Ovary (tissue), 9 donors: Measurements from ENCODE around the gene MYL10. TPM values are rescaled to one million over a fixed set of nuclear protein-coding genes. Genes with fewer than 3 reads are reported as not detected.

ENCODE experiments used
- DNase-seq, 5 donors: peaks; one replicate each; pipeline ENCODE4 v3.0.0-alpha.2; 2019 to 2020
- H3K27ac ChIP-seq, 2 donors: fragments of 200-600 bp; one replicate each; pipeline versions ENCODE4 v1.5.1 to v1.8.0; 2019 to 2022
- H3K27me3 ChIP-seq: fragments of 200-600 bp; one replicate; pipeline ENCODE4 v1.8.0; 2022
- H3K36me3 ChIP-seq: fragments of 200-600 bp; sonication (generic); one replicate; pipeline ENCODE4 v1.5.1; 2019
- H3K4me1 ChIP-seq: one replicate; pipeline ENCODE4 v1.8.1; 2013; ENCODE audit warnings: mild to moderate bottlenecking, moderate library complexity; ENCODE audit not compliant: insufficient read depth
- H3K4me3 ChIP-seq: fragments of 200-600 bp; sonication (generic); one replicate; pipeline ENCODE4 v1.5.1; 2017
- H3K9me3 ChIP-seq, 2 donors: fragments of 200-600 bp in 1 of 2; sonication (generic) in 1 of 2; one replicate each; pipeline versions ENCODE4 v1.5.1 to v1.8.1; 2013 to 2019; ENCODE audit warnings: mild to moderate bottlenecking in 1 of 2, moderate library complexity in 1 of 2
- CTCF ChIP-seq, 3 donors: fragments of 450-650 bp in 2 of 3; fragments of 200-600 bp in 1 of 3; IDR thresholded peaks; one replicate each; pipeline versions ENCODE4 v1.5.1 to v1.8.0; 2016 to 2022; ENCODE audit warnings: antibody characterized with exemption in 3 of 3, mild to moderate bottlenecking in 1 of 3
- EP300 ChIP-seq: sonication (generic); formaldehyde crosslinking; IDR thresholded peaks from one replicate; pipeline ENCODE4 v1.6.1; 2017; ENCODE audit warnings: antibody characterized with exemption
- POLR2A ChIP-seq: fragments of 450-650 bp; IDR thresholded peaks from one replicate; pipeline ENCODE4 v1.6.1; 2017; ENCODE audit warnings: antibody characterized with exemption, mild to moderate bottlenecking, moderate library complexity
- WGBS, 3 donors: extraction: QIAGEN DNeasy Blood & Tissue Kit in 1 of 3; methylation state at CpG; one replicate each; pipeline versions ENCODE4 v1.1.5 to v1.1.7; 2013 to 2017; 5-methylcytosine and 5-hydroxymethylcytosine counted together
- intact Hi-C, 4 donors: fragments of 100-400 bp; cut with DNase I; formaldehyde crosslinking; loops; one replicate each; pipeline versions ENCODE4 v1.11.0 to v1.15.1; 2022 to 2023
- polyA plus RNA-seq, 2 donors: library from polyadenylated mRNA; stranded (reverse); fragments of 200-250 nt in 1 of 2; fragments of 350-450 nt in 1 of 2; fragmentation: Illumina TruSeq in 1 of 2; extraction: RNeasy Lipid Tissue Mini Kit (QIAGEN cat#74804) in 1 of 2; gene quantifications; one replicate each; pipeline ENCODE4 v1.2.3, GENCODE V29; 2013 to 2014
- total RNA-seq, 7 donors: library from RNA; depleted of rRNA in 2 of 7; stranded (reverse); fragments of >200 nt in 2 of 7; fragmentation: NEBNext Ultra II Directional in 3 of 7; extraction: Animal tissue kit (Norgen Biotek cat#: 25700) in 3 of 7; gene quantifications; one replicate each; pipeline versions ENCODE4 v1.1.0 to v1.2.4, GENCODE V29; 2016 to 2023
- donor health status: DM: no; HTN: no; CAD: no; lungs with moderate emphysema.
- donor health status: DM: no; HTN: no; CAD: no.
- donor health status: Bipolar disorder and iron deficiency.
- donor health status: DM: yes; HTN: yes; CAD: no.
- donor health status: DM: no; HTN: no; CAD: no.
- donor health status: DM: yes; HTN: yes; CAD: no.

The MYL10 gene
- total and polyA plus RNA-seq, 9 donors = not detected

- no peak for DNase-seq
- TF ChIP-seq CTCF (IDR thresholded peaks at IDR 0.05) (no peak), POLR2A (no peak), EP300 (no peak)
- H3K27me3 ChIP-seq = no peaks in the 10 kb centered on the region
- WGBS, 3 donors = 84 to 89% (median 86%) methylated on average over 3 of the region's 3 CpGs
- no peak overlapping the region for H3K27ac ChIP-seq
- no peaks in the 10 kb centered on the region for H3K36me3 ChIP-seq
- H3K4me1 ChIP-seq = no peaks in the 10 kb centered on the region
- H3K4me3 ChIP-seq = no peak overlapping the region
- intact Hi-C loops = no loop called here
- no peaks in the 10 kb centered on the region for H3K9me3 ChIP-seq
Observed at GRCh38 chr7:101667399-101667798, 38.3 kb upstream of the MYL10 start.

- no peak for DNase-seq
- TF ChIP-seq POLR2A (no peak), CTCF (IDR thresholded peaks at IDR 0.05) (no peak), EP300 (no peak)
- H3K27me3 ChIP-seq = no peaks in the 10 kb centered on the region
- H3K4me1 ChIP-seq = no peaks in the 10 kb centered on the region
- H3K4me3 ChIP-seq = no peak overlapping the region
- no peaks in the 10 kb centered on the region for H3K36me3 ChIP-seq
- no peaks in the 10 kb centered on the region for H3K9me3 ChIP-seq
- no peak overlapping the region for H3K27ac ChIP-seq
- WGBS, 3 donors = 66 to 78% (median 74%) methylated on average over 4 of the region's 4 CpGs
- intact Hi-C loops = no loop called here
Observed at GRCh38 chr7:101666741-101667140, 37.6 kb upstream of the MYL10 start.

GRCh38 chr7:101666293-101666692 is 37.2 kb upstream of the MYL10 start:
- Histone ChIP-seq H3K36me3 (no peaks in the 10 kb centered on the region), H3K9me3 (no peaks in the 10 kb centered on the region), H3K4me1 (no peaks in the 10 kb centered on the region), H3K4me3 (no peak overlapping the region), H3K27me3 (no peaks in the 10 kb centered on the region), H3K27ac (no peak overlapping the region)
- no peak for TF ChIP-seq POLR2A
- no peak for TF ChIP-seq CTCF (IDR thresholded peaks at IDR 0.05)
- TF ChIP-seq EP300 = no peak
- WGBS, 3 donors = 81 to 94% (median 89%) methylated on average over 8 of the region's 8 CpGs
- intact Hi-C loops = no loop called here
- no peak for DNase-seq

DNA sequence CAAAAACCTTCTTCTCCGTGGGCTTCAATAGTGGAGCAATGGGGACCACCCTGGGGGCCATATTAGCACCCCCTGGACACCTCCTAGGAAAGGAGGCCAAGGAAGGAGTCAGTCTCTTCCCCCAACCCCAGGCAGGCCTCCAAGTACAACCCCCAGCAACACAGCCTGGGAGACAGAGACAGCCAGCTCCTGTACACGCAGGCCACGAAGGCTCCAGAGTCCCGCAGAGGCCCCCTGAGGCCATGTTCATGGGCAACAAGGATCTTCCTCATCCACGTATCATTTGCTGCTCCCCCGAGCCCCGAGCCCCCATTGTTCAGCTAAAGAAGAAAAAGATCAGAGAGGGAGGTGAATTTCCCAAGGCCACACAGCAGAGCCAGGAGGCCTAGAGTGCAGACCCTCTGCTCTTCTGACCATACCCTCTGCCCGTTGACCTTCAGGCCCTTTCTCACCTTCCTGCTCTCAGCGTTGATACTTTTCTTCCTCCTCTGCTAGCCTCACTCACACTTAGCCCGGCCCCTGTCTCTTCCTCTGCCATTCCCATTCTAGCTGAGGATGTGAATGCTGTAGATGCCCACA is 35.9 kb upstream of the MYL10 start:
- Histone ChIP-seq H3K9me3 (no peaks in the 10 kb centered on the region), H3K4me1 (no peaks in the 10 kb centered on the region), H3K36me3 (no peaks in the 10 kb centered on the region), H3K27me3 (no peaks in the 10 kb centered on the region), H3K4me3 (no peak overlapping the region), H3K27ac (no peak overlapping the region)
- 73 to 79% (median 77%) methylated on average over 10 of the region's 10 CpGs for WGBS, 3 donors
- intact Hi-C loops = no loop called here
- no peak for TF ChIP-seq CTCF (IDR thresholded peaks at IDR 0.05)
- no peak for TF ChIP-seq POLR2A
- no peak for TF ChIP-seq EP300
- no peak for DNase-seq
